ENCODE results near the gene LHFPL5. TPM values are rescaled to one million over a fixed set of nuclear protein-coding genes. Genes with fewer than 3 reads are reported as not detected.

LHFPL5 gene
- total and polyA plus RNA-seq, 2 of the 13 experiments (the other 11 are each of a cell fraction or from before 2014, with no cell fraction given), result 0.03 TPM; not detected in 1

DNA sequence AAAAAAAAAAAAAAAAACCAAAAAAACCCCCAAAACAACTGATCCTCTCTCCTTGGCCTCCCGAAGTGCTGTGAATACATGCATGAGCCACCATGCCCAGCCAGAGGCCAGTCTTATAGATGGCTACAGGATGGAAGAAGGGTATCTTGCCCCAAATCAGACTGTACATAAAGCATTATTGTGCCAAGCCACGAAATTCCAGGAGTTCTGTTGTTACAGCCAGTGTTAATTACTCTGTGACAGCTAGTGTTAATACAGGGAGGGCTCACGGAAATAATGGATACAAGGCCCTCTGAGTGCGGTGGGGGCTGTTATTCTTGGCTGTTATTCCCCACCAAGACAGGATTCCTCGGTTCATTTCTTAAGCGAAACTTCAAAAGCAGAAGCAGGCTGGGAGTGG lies 30.1 kb upstream of the LHFPL5 start:
- CTCF ChIA-PET (ENCODE audit: low intra/inter-chr PET ratio, low total read pairs), result no interaction called here
- WGBS (ENCODE audit: low lambda C conversion rate), result 33% methylated on average over 6 of the region's 6 CpGs

More for the DNA sequence above, 30.1 kb upstream of the LHFPL5 start:
- intact Hi-C loops (cut with micrococcal nuclease; ENCODE audit: unreplicated experiment), result no loop called here
- H3K9me3 ChIP-seq (ENCODE audit: low read length), result no peaks in the 10 kb centered on the region
- no peak overlapping the region for H3K4me3 ChIP-seq (replicated peaks in 1 of 3; ENCODE audit: insufficient read depth in 1 of 3, low read depth in 2 of 3, low read length in 3 of 3)
- DNase-seq (ENCODE audit: low spot score), result no peak
- in situ Hi-C loops (cut with HindIII; ENCODE audit: extremely low pct_ligation_motif_present, low pct_unique_long_range_greater_than_20kb), result no loop called here
- TF ChIP-seq ZBTB42 (CRISPR knock-in tag; IDR thresholded peaks at IDR 0.05) (no peak), ZNF598 (CRISPR knock-in tag; IDR thresholded peaks at IDR 0.05; ENCODE audit: borderline replicate concordance) (no peak), ZNF546 (CRISPR knock-in tag; conservative IDR thresholded peaks at IDR 0.05) (no peak), ZNF30 (CRISPR knock-in tag; IDR thresholded peaks at IDR 0.05) (no peak), PCBP1 (IDR thresholded peaks at IDR 0.05; ENCODE audit: borderline replicate concordance, low read depth, low read length) (no peak), MXD4 (CRISPR knock-in tag; IDR thresholded peaks at IDR 0.05) (no peak), ZNF879 (CRISPR knock-in tag; IDR thresholded peaks at IDR 0.05) (no peak), ZNF761 (CRISPR knock-in tag; conservative IDR thresholded peaks at IDR 0.05) (no peak)
- TF ChIP-seq, protein P1, sequence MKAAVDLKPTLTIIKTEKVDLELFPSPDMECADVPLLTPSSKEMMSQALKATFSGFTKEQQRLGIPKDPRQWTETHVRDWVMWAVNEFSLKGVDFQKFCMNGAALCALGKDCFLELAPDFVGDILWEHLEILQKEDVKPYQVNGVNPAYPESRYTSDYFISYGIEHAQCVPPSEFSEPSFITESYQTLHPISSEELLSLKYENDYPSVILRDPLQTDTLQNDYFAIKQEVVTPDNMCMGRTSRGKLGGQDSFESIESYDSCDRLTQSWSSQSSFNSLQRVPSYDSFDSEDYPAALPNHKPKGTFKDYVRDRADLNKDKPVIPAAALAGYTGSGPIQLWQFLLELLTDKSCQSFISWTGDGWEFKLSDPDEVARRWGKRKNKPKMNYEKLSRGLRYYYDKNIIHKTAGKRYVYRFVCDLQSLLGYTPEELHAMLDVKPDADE (CRISPR knock-in tag; IDR thresholded peaks at IDR 0.05), result no peak
- TF ChIP-seq, protein P2, sequence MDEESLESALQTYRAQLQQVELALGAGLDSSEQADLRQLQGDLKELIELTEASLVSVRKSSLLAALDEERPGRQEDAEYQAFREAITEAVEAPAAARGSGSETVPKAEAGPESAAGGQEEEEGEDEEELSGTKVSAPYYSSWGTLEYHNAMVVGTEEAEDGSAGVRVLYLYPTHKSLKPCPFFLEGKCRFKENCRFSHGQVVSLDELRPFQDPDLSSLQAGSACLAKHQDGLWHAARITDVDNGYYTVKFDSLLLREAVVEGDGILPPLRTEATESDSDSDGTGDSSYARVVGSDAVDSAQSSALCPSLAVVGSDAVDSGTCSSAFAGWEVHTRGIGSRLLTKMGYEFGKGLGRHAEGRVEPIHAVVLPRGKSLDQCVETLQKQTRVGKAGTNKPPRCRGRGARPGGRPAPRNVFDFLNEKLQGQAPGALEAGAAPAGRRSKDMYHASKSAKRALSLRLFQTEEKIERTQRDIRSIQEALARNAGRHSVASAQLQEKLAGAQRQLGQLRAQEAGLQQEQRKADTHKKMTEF (CRISPR knock-in tag; IDR thresholded peaks at IDR 0.05), result no peak
- TF ChIP-seq, protein P3, sequence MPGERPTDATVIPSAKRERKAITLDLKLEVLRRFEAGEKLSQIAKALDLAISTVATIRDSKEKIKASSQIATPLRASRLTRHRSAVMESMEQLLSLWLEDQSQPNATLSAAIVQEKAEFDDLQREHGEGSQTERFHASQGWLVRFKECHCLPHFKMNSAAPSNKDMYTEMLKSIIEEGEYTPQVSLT (CRISPR knock-in tag; IDR thresholded peaks at IDR 0.05; ENCODE audit: borderline replicate concordance, low read depth), result no peak
- TF ChIP-seq, protein P4, sequence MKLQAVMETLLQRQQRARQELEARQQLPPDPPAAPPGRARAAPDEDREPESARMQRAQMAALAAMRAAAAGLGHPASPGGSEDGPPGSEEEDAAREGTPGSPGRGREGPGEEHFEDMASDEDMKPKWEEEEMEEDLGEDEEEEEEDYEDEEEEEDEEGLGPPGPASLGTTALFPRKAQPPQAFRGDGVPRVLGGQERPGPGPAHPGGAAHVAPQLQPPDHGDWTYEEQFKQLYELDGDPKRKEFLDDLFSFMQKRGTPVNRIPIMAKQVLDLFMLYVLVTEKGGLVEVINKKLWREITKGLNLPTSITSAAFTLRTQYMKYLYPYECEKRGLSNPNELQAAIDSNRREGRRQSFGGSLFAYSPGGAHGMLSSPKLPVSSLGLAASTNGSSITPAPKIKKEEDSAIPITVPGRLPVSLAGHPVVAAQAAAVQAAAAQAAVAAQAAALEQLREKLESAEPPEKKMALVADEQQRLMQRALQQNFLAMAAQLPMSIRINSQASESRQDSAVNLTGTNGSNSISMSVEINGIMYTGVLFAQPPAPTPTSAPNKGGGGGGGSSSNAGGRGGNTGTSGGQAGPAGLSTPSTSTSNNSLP (IDR thresholded peaks at IDR 0.05; ENCODE audit: low read depth, low read length), result no peak
- TF ChIP-seq, protein P5, sequence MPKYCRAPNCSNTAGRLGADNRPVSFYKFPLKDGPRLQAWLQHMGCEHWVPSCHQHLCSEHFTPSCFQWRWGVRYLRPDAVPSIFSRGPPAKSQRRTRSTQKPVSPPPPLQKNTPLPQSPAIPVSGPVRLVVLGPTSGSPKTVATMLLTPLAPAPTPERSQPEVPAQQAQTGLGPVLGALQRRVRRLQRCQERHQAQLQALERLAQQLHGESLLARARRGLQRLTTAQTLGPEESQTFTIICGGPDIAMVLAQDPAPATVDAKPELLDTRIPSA (CRISPR knock-in tag; IDR thresholded peaks at IDR 0.05; ENCODE audit: borderline replicate concordance), result no peak
- no peaks in the 10 kb centered on the region for H3K79me2 ChIP-seq (ENCODE audit: insufficient read depth, low read length)
- H3K4me1 ChIP-seq (ENCODE audit: insufficient read depth, low read length), result peaks cover 6% of the 10 kb centered on the region
- no peak overlapping the region for H3K27ac ChIP-seq (ENCODE audit: extremely low read length, insufficient read depth, low read length)
- H3K9ac ChIP-seq (ENCODE audit: insufficient read depth, low read depth, low read length), result no peak overlapping the region
- no TSS peak for BruUV-seq (replicated peaks)
- ATAC-seq, result no peak
- H4K20me1 ChIP-seq (ENCODE audit: insufficient read depth, low read length), result no peaks in the 10 kb centered on the region
- H3K27me3 ChIP-seq (ENCODE audit: control insufficient read depth in 1 of 2, insufficient read depth in 2 of 2, low read length in 2 of 2), result peaks cover 6 to 55% of the 10 kb centered on the region in 2 experiments
- H2AFZ ChIP-seq (ENCODE audit: low read length), result no peak overlapping the region
- no peak overlapping the region for H3K4me2 ChIP-seq (ENCODE audit: low read depth, low read length)
- H3K36me3 ChIP-seq (replicated peaks in 1 of 2; ENCODE audit: control insufficient read depth in 1 of 2, insufficient read depth in 2 of 2, low read length in 2 of 2), result no peaks in the 10 kb centered on the region
- POLR2A ChIA-PET, result no interaction called here
- no peak for FAIRE-seq
